MM.1S (cell line): ENCODE measurements around the gene CDK17.

ENCODE experiments used
- CTCF ChIP-seq: fragments of 300-600 bp; sonication (generic); IDR thresholded peaks from 2 replicates; pipeline ENCODE4 v1.5.1; 2016; ENCODE audit warnings: antibody characterized with exemption, low read length, mixed read lengths
- EZH2 ChIP-seq: fragments of 300-600 bp; sonication (generic); optimal IDR thresholded peaks from 2 replicates; pipeline ENCODE3; 2017; ENCODE audit warnings: low read depth, mild to moderate bottlenecking, antibody characterized with exemption, low read length, mixed read lengths

GRCh38 chr12:96228566-96229248 is 171.5 kb downstream of the CDK17 start:
- TF ChIP-seq CTCF (no peak), EZH2 (no peak)
